ENCODE results near the gene LARGE2. TPM values are rescaled to one million over a fixed set of nuclear protein-coding genes. Genes with fewer than 3 reads are reported as not detected.
"Not testable (repeated sequence)": the region's sequence is repeated elsewhere in the genome, so short reads cannot be mapped to it uniquely, and the experiment has no call there.

LARGE2 gene
- total and polyA plus RNA-seq, 2 experiments from 2014 or later, result 4.5 to 4.9 TPM

DNA sequence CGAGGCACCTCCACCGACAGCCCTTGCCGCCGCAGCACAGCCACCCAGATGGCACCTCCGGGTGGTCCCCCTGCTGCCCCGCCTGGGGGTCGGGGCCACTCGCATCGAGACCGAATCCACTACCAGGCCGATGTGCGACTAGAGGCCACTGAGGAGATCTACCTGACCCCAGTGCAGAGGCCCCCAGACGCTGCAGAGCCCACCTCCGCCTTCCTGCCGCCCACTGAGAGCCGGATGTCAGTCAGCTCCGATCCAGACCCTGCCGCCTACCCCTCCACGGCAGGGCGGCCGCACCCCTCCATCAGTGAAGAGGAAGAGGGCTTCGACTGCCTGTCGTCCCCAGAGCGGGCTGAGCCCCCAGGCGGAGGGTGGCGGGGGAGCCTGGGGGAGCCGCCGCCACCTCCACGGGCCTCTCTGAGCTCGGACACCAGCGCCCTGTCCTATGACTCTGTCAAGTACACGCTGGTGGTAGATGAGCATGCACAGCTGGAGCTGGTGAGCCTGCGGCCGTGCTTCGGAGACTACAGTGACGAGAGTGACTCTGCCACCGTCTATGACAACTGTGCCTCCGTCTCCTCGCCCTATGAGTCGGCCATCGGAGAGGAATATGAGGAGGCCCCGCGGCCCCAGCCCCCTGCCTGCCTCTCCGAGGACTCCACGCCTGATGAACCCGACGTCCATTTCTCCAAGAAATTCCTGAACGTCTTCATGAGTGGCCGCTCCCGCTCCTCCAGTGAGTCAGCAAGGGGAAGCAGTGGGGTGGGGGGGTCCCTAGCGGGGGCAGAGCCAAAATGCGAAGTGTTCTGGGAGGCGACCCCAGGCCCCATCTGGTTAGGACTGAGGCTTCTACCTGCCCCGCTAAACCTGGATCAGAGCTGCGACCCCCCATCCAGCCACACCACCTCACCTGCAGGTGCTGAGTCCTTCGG lies 19.7 kb upstream of the LARGE2 start:
- no peak overlapping the region for H3K4me3 ChIP-seq
- TF ChIP-seq, protein P1, sequence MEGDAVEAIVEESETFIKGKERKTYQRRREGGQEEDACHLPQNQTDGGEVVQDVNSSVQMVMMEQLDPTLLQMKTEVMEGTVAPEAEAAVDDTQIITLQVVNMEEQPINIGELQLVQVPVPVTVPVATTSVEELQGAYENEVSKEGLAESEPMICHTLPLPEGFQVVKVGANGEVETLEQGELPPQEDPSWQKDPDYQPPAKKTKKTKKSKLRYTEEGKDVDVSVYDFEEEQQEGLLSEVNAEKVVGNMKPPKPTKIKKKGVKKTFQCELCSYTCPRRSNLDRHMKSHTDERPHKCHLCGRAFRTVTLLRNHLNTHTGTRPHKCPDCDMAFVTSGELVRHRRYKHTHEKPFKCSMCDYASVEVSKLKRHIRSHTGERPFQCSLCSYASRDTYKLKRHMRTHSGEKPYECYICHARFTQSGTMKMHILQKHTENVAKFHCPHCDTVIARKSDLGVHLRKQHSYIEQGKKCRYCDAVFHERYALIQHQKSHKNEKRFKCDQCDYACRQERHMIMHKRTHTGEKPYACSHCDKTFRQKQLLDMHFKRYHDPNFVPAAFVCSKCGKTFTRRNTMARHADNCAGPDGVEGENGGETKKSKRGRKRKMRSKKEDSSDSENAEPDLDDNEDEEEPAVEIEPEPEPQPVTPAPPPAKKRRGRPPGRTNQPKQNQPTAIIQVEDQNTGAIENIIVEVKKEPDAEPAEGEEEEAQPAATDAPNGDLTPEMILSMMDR (IDR thresholded peaks at IDR 0.05; ENCODE audit: low read depth, low read length), result no peak
- peaks cover 11% of the 10 kb centered on the region for H3K27me3 ChIP-seq
- no peaks in the 10 kb centered on the region for H3K36me3 ChIP-seq
- no peak overlapping the region for H3K27ac ChIP-seq
- no peak for DNase-seq (ENCODE audit: low read depth in 1 of 2, low spot score in 1 of 2)
- no peaks in the 10 kb centered on the region for H3K9me3 ChIP-seq (ENCODE audit: low read depth)
- peaks cover 5% of the 10 kb centered on the region for H3K4me1 ChIP-seq (ENCODE audit: low read depth)

- Histone ChIP-seq H3K27ac (no peak overlapping the region), H3K27me3 (peaks cover 11% of the 10 kb centered on the region), H3K4me1 (ENCODE audit: low read depth) (peaks cover 5% of the 10 kb centered on the region), H3K4me3 (no peak overlapping the region), H3K36me3 (no peaks in the 10 kb centered on the region), H3K9me3 (ENCODE audit: low read depth) (no peaks in the 10 kb centered on the region)
- no peak for DNase-seq (ENCODE audit: low read depth in 1 of 2, low spot score in 1 of 2)
- TF ChIP-seq, protein P1 (IDR thresholded peaks at IDR 0.05; ENCODE audit: low read depth, low read length), result no peak
Observed at GRCh38 chr11:45904309-45904915, 18.0 kb upstream of the LARGE2 start.

- no peak overlapping the region for H3K27ac ChIP-seq
- peaks cover 5% of the 10 kb centered on the region for H3K4me1 ChIP-seq (ENCODE audit: low read depth)
- DNase-seq (ENCODE audit: low read depth in 1 of 2, low spot score in 1 of 2), result no peak
- no peaks in the 10 kb centered on the region for H3K9me3 ChIP-seq (ENCODE audit: low read depth)
- TF ChIP-seq, protein P1 (IDR thresholded peaks at IDR 0.05; ENCODE audit: low read depth, low read length), result no peak
- H3K27me3 ChIP-seq, result peaks cover 11% of the 10 kb centered on the region
- no peaks in the 10 kb centered on the region for H3K36me3 ChIP-seq
- H3K4me3 ChIP-seq, result no peak overlapping the region
Observed at GRCh38 chr11:45905095-45905494, 17.4 kb upstream of the LARGE2 start.

DNA sequence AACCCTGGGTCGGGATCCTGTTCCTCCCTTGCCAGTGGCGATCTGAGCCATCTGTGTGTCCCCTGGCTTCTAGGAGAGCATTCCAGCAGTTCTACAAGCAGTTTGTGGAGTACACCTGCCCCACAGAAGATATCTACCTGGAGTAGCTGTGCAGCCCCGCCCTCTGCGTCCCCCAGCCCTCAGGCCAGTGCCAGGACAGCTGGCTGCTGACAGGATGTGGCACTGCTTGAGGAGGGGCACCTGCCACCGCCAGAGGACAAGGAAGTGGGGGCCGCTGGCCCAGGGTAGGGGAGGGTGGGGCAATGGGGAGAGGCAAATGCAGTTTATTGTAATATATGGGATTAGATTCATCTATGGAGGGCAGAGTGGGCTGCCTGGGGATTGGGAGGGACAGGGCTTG lies 16.9 kb upstream of the LARGE2 start:
- not testable (repeated sequence) for H3K36me3 ChIP-seq; H3K9me3 ChIP-seq (ENCODE audit: low read depth); H3K4me1 ChIP-seq (ENCODE audit: low read depth); H3K4me3 ChIP-seq; H3K27ac ChIP-seq; DNase-seq (ENCODE audit: low read depth in 1 of 2, low spot score in 1 of 2)
- peaks cover 11% of the 10 kb centered on the region for H3K27me3 ChIP-seq

DNA sequence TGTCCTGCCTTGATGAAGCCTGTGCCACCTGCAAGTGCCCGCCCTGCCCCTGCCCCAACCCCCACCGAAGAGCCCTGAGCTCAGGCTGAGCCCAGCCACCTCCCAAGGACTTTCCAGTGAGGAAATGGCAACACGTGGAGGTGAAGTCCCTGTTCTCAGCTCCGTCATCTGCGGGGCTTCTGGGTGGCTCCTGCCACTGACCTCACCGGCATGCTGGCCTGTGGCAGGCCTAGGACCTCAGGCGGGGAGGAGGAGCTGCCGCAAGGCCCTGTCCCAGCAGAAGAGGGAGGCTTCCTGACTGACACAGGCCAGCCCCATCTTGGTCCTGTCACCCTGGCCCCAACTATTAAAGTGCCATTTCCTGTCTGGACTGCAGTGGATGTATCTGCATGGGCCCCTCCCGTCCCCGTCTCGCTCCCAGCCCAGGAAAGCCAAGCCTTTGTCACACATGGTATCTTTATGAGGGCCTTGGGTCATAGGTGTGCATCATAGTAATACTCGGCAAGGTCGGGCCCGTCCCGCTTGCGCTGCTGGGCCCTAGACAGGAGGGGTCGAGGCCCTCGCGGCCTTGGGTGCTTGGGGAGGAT lies 16.3 kb upstream of the LARGE2 start:
- TF ChIP-seq, protein P1 (IDR thresholded peaks at IDR 0.05; ENCODE audit: low read depth, low read length), result no peak
- no peak for DNase-seq (ENCODE audit: low read depth in 1 of 2, low spot score in 1 of 2)
- no peaks in the 10 kb centered on the region for H3K4me1 ChIP-seq (ENCODE audit: low read depth)
- no peak overlapping the region for H3K4me3 ChIP-seq
- H3K27me3 ChIP-seq, result peaks cover 5% of the 10 kb centered on the region
- peaks cover under 1% of the 10 kb centered on the region for H3K36me3 ChIP-seq
- no peaks in the 10 kb centered on the region for H3K9me3 ChIP-seq (ENCODE audit: low read depth)
- H3K27ac ChIP-seq, result no peak overlapping the region
